Left cardiac atrium (tissue), 4 donors: ENCODE data around the gene RTN3. TPM values are rescaled to one million over a fixed set of nuclear protein-coding genes. Genes with fewer than 3 reads are reported as not detected.

Experiments
- ATAC-seq, 2 donors: fragments of 200-7000 bp; cut with Tn5 transposase; one replicate each; pipeline ENCODE4 v1.9.1; 2020; ENCODE audit warnings: mild to moderate bottlenecking in 2 of 2, moderate library complexity in 2 of 2
- DNase-seq: peaks from one replicate; pipeline ENCODE4 v3.0.0-alpha.2; 2020
- intact Hi-C, 2 donors: fragments of 100-400 bp; cut with DNase I; formaldehyde crosslinking; loops; one replicate each; pipeline versions ENCODE4 v1.14.1 to v1.15.1; 2022 to 2023
- total RNA-seq, 2 donors: library from RNA; stranded (reverse); fragmentation: NEBNext Ultra II Directional; extraction: Animal tissue kit (Norgen Biotek cat#: 25700); gene quantifications; one replicate each; pipeline ENCODE4 v1.2.1, GENCODE V29; 2021
- donor health status: DM: no; HTN: yes; CAD: no.
- donor health status: DM: no; HTN: yes; CAD: no; lungs with severe emphysema.
- donor health status: DM: yes; HTN: yes; CAD: no.
- donor health status: Dilated cardiomyopathy.

The RTN3 gene
- total RNA-seq, 2 donors from 2014 or later = 71.9 to 92.5 TPM

DNA sequence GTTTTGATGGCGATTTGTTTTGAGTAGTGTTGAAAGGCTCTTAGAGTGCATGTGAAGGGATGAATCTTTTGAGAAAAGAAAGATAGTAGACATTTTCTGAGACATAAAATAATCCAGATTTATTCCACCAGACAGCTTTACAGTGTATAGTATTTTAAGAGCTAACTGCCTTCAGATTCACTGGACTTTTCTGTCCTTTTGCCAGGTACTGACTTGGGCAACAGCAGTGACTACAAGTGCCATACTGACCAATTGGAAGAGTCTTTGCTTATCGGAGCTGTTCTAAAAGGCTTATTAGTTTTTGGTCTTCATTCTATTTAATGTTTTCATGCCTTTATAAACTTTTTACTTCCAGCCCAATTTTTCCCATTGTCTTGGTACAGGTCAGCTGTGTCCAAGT, 32.5 kb downstream of the RTN3 start:
- intact Hi-C loops = no loop called here
- DNase-seq (no peak), ATAC-seq (no peak)

DNA sequence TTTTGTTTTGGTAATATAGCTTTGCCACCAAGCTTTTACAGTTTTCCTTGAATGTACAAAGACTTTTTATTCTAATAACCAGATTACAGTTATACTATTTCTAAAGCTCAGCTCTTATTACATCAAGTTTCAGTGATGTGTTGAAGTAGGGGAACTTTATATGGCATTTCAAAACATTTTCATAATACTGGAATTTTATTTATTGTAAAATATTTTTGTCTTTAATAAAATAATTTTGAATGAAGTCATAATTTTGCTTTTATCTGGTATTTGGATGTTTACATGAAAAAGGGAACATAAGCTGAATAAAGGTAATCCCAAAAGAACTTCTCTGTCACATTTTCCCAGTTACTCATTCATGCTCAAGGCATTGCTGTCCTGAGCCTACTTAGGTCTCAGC, 34.7 kb downstream of the RTN3 start:
- intact Hi-C loops = no loop called here
- DNase-seq = no peak
- ATAC-seq = no peak

DNA sequence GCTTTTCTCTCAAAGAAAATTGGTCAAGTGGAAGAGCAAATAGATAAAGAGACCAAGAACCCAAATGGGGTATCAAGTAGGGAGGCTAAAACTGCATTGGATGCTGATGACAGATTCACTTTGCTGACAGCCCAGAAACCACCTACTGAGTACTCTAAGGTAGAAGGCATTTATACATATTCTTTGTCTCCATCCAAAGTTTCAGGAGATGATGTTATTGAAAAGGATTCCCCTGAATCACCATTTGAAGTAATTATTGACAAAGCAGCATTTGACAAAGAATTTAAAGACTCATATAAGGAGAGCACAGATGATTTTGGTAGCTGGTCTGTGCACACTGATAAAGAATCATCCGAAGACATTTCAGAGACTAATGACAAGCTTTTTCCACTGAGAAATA, 37.7 kb downstream of the RTN3 start:
- ATAC-seq = no peak
- intact Hi-C loops = no loop called here
- DNase-seq = no peak

- intact Hi-C loops = no loop called here
- no peak for ATAC-seq
- no peak for DNase-seq
Observed at GRCh38 chr11:63719987-63720386, 38.7 kb downstream of the RTN3 start.

DNA sequence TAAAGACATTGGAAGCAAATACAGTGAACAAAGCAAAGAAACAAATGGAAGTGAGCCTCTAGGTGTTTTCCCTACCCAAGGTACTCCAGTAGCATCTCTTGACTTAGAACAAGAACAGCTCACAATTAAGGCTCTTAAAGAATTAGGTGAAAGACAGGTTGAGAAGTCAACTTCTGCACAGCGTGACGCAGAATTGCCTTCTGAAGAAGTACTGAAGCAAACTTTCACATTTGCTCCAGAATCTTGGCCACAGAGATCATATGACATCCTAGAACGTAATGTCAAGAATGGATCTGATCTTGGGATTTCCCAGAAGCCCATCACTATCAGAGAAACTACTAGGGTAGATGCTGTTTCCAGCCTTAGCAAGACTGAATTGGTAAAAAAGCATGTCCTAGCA, 39.3 kb downstream of the RTN3 start:
- DNase-seq = no peak
- intact Hi-C loops = no loop called here
- ATAC-seq = no peak

GRCh38 chr11:63729326-63729725, 48.0 kb downstream of the RTN3 start:
- ATAC-seq (no peak), DNase-seq (no peak)
- intact Hi-C loops = no loop called here

- ATAC-seq = no peak
Observed at GRCh38 chr11:63736864-63737263, 55.6 kb downstream of the RTN3 start.

GRCh38 chr11:63737718-63738117, 56.4 kb downstream of the RTN3 start:
- intact Hi-C loops = loop anchor here (5.0 to 10.0 kb wide), 4 partner anchors 53 to 263 kb away; partner anchors contain the start of genes ATL3 (in 1 of the 2) and RTN3 (in 1 of the 2)

More at GRCh38 chr11:63736864-63737263, 55.6 kb downstream of the RTN3 start:
- no peak for DNase-seq
- intact Hi-C loops = loop anchor here (5.0 to 10.0 kb wide), 4 partner anchors 52 to 262 kb away; partner anchors contain the start of genes ATL3 (in 1 of the 2) and RTN3 (in 1 of the 2)

GRCh38 chr11:63738720-63739360, 57.5 kb downstream of the RTN3 start:
- DNase-seq (peak; percentile 70), ATAC-seq (peak; percentile 58 to 59)
- intact Hi-C loops = loop anchor here (5.0 to 10.0 kb wide), 4 partner anchors 54 to 264 kb away; partner anchors contain the start of genes ATL3 (in 1 of the 2) and RTN3 (in 1 of the 2)

More at GRCh38 chr11:63737718-63738117, 56.4 kb downstream of the RTN3 start:
- DNase-seq (no peak), ATAC-seq (no peak)

GRCh38 chr11:63745304-63746170, 64.2 kb downstream of the RTN3 start:
- no peak for DNase-seq
- intact Hi-C loops = no loop called here
- ATAC-seq = no peak

GRCh38 chr11:63747011-63747410, 65.7 kb downstream of the RTN3 start:
- intact Hi-C loops = no loop called here
- ATAC-seq = no peak

DNA sequence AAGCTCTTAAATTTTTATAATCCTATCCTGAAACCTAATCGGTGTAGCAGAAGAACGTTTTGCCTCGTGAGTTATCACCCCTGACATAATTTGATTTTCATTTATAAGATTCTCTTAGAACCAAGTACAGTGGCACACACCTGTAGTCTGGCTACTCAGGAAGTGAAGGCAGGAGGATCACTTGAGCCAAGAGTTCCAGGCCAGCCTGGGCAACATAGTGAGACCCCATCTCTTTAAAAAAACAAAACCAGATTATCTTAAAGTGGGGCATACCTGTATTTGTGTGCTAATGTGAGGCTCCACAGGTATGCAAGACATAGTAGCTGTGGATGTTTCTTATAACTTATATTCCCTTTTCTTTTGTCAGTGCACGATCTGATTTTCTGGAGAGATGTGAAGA, 68.3 kb downstream of the RTN3 start:
- ATAC-seq (no peak), DNase-seq (no peak)
- intact Hi-C loops = no loop called here

More at GRCh38 chr11:63747011-63747410, 65.7 kb downstream of the RTN3 start:
- DNase-seq = no peak

- ATAC-seq (no peak), DNase-seq (no peak)
- intact Hi-C loops = no loop called here
Observed at GRCh38 chr11:63756919-63757761, 75.8 kb downstream of the RTN3 start.

GRCh38 chr11:63760487-63761079, 79.3 kb downstream of the RTN3 start:
- DNase-seq = no peak
- intact Hi-C loops = loop anchor here in 1 of 2 donors (10.0 kb wide), 1 partner anchor 184 kb away; no protein-coding TSS in a partner anchor
- no peak for ATAC-seq

- intact Hi-C loops = loop anchor here in 1 of 2 donors (10.0 kb wide), 1 partner anchor 184 kb away; no protein-coding TSS in a partner anchor
- DNase-seq (no peak), ATAC-seq (no peak)
Observed at GRCh38 chr11:63761188-63761587, 79.9 kb downstream of the RTN3 start.

- intact Hi-C loops = loop anchor here in 1 of 2 donors (10.0 kb wide), 1 partner anchor 183 kb away; no protein-coding TSS in a partner anchor
- peak; percentile 0 for ATAC-seq
- DNase-seq = peak; percentile 50
Observed at GRCh38 chr11:63761931-63762653, 80.8 kb downstream of the RTN3 start.

DNA sequence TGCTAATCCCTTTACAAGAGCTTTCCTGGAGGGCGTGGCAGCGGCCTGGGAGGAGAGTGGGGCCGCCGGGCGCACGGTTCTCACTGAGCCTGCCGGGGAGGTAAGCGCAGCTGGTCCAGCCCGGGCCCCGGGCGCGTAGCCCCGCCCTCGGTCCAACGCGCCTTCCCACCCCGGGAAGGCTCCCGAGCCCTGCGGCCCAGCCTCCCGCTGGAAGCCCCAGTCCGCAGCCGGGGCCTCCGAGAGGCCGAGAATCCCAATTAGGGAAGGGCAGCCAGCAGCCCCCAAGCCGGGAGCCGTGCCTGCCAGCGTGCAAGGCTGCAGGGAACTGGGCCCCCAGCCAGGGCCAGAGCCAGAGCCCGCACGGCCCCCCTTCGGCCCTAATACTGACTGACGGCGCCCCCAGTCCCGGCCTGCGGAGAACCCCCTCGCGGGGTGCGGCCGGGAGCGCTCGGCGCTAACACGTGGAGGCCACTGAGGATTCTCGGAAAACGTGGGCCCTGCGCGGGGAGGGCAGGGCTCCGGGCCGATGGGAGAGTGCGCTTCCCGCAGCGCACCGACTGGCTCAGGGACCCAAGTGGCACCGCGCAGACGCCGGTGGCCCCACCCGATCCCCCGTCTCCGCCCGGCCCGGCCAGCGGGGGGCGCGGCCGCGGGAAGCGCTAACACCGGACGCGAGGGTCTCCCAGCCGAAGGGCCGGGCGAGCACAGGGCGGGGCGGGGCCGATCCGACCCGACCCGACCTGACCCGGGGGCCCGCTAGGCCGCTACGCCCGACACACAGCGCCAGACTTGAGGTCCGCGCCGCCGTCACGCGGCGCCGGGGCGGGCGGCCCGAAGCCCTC, 81.6 kb downstream of the RTN3 start:
- DNase-seq = peak; percentile 63
- ATAC-seq = peak; percentile 62 to 65
- intact Hi-C loops = loop anchor here in 1 of 2 donors (10.0 kb wide), 1 partner anchor 182 kb away; no protein-coding TSS in a partner anchor
